ENCODE results near the gene CD86. TPM values are rescaled to one million over a fixed set of nuclear protein-coding genes. Genes with fewer than 3 reads are reported as not detected.

Gene CD86
- polyA plus RNA-seq, 1 donor from 2014 or later, result not detected

DNA sequence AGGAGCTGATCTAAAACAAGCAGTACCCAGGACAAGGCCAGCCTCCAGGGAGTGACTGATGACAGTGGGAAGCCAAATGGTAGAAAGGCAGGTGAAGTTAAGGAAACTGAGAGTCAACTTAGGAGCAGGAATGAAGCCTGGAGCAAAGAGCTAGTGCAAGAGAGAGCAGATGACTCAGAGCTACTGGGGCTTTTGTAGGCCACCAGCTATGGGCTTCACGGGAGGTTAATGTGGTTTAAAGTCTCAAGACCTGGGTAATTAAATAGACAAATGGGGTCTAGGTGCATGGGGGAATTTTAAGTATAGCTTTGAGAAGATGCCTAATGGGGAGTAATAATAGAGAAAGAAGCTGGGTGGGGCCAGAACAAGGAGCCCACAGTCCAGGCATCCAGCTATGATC is 3.1 kb downstream of the CD86 start:
- H2AFZ ChIP-seq (ENCODE audit: low read depth, low read length), result no peak overlapping the region
- no peaks in the 10 kb centered on the region for H3K9me3 ChIP-seq (ENCODE audit: low read length)
- TF ChIP-seq, protein P1, sequence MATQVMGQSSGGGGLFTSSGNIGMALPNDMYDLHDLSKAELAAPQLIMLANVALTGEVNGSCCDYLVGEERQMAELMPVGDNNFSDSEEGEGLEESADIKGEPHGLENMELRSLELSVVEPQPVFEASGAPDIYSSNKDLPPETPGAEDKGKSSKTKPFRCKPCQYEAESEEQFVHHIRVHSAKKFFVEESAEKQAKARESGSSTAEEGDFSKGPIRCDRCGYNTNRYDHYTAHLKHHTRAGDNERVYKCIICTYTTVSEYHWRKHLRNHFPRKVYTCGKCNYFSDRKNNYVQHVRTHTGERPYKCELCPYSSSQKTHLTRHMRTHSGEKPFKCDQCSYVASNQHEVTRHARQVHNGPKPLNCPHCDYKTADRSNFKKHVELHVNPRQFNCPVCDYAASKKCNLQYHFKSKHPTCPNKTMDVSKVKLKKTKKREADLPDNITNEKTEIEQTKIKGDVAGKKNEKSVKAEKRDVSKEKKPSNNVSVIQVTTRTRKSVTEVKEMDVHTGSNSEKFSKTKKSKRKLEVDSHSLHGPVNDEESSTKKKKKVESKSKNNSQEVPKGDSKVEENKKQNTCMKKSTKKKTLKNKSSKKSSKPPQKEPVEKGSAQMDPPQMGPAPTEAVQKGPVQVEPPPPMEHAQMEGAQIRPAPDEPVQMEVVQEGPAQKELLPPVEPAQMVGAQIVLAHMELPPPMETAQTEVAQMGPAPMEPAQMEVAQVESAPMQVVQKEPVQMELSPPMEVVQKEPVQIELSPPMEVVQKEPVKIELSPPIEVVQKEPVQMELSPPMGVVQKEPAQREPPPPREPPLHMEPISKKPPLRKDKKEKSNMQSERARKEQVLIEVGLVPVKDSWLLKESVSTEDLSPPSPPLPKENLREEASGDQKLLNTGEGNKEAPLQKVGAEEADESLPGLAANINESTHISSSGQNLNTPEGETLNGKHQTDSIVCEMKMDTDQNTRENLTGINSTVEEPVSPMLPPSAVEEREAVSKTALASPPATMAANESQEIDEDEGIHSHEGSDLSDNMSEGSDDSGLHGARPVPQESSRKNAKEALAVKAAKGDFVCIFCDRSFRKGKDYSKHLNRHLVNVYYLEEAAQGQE (IDR thresholded peaks at IDR 0.05; ENCODE audit: borderline replicate concordance), result no peak
- TF ChIP-seq EZH2 (IDR thresholded peaks at IDR 0.05; ENCODE audit: borderline replicate concordance, insufficient read depth, low read length, poor library complexity, severe bottlenecking), result no peak
- no peak for TF ChIP-seq EP300 (conservative IDR thresholded peaks at IDR 0.05; ENCODE audit: poor library complexity, severe bottlenecking)
- no peak for TF ChIP-seq SMC3 (conservative IDR thresholded peaks at IDR 0.05; ENCODE audit: poor library complexity)
- TF ChIP-seq POLR2AphosphoS5 (IDR thresholded peaks at IDR 0.05), result no peak
- no peak for TF ChIP-seq RAD21 (conservative IDR thresholded peaks at IDR 0.05)
- TF ChIP-seq TAF1 (IDR thresholded peaks at IDR 0.05; ENCODE audit: low read depth), result no peak
- TF ChIP-seq MXI1 (conservative IDR thresholded peaks at IDR 0.05; ENCODE audit: poor library complexity, severe bottlenecking), result no peak
- TF ChIP-seq, protein P2, sequence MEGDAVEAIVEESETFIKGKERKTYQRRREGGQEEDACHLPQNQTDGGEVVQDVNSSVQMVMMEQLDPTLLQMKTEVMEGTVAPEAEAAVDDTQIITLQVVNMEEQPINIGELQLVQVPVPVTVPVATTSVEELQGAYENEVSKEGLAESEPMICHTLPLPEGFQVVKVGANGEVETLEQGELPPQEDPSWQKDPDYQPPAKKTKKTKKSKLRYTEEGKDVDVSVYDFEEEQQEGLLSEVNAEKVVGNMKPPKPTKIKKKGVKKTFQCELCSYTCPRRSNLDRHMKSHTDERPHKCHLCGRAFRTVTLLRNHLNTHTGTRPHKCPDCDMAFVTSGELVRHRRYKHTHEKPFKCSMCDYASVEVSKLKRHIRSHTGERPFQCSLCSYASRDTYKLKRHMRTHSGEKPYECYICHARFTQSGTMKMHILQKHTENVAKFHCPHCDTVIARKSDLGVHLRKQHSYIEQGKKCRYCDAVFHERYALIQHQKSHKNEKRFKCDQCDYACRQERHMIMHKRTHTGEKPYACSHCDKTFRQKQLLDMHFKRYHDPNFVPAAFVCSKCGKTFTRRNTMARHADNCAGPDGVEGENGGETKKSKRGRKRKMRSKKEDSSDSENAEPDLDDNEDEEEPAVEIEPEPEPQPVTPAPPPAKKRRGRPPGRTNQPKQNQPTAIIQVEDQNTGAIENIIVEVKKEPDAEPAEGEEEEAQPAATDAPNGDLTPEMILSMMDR (IDR thresholded peaks at IDR 0.05; ENCODE audit: poor library complexity, severe bottlenecking), result no peak
- H3F3A ChIP-seq (ENCODE audit: insufficient read depth, low read length, poor library complexity, severe bottlenecking), result no peaks in the 10 kb centered on the region
- no peaks in the 10 kb centered on the region for H3K36me3 ChIP-seq (ENCODE audit: insufficient read depth, low read length)
- H3K4me2 ChIP-seq (ENCODE audit: low read length), result no peak overlapping the region
- H4K20me1 ChIP-seq (ENCODE audit: insufficient read depth), result no peaks in the 10 kb centered on the region
- no peak overlapping the region for H3K4me3 ChIP-seq (ENCODE audit: low read length)
- no peak overlapping the region for H3K9ac ChIP-seq (ENCODE audit: low read length)
- H3K27me3 ChIP-seq (ENCODE audit: insufficient read depth, low read depth, low read length), result no peaks in the 10 kb centered on the region
- no peak overlapping the region for H3K27ac ChIP-seq (ENCODE audit: low read length)
- no peaks in the 10 kb centered on the region for H3K79me2 ChIP-seq (replicated peaks; ENCODE audit: insufficient read depth, low read length)
- H3K9me2 ChIP-seq (ENCODE audit: insufficient read depth, low read length), result no peaks in the 10 kb centered on the region

DNA sequence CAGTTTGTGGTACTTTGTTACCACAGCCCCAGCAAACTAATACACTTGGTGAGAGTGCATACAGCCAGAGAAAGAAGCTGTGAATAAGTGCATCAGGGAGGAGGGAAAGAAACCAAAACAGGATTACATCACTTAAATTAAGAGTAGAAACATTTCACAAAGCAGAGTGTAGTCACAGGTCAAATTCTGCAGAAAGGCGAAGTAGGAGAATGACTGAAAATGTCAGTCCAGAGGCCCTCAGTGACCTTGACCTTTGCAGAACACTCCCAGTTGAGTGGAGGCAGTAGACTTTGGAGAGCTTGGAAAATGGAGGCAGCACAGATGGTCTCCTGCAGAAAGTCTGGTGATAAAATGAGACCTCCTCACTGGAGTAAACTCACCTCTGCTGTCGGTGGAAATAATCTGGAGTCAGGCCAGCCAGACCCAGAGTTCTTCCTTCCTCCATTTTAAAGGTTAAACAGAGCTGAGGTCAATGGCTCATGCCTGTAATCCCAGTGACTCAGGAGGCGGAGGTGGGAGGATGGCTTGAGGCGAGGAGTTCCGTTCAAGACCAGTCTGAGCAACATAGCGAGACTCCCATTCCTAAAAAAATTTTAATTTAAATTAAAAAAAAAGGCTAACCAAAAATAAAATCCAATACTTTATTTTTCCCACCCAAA is 5.0 kb downstream of the CD86 start:
- no peak overlapping the region for H3K27ac ChIP-seq (ENCODE audit: low read length)
- H3K9ac ChIP-seq (ENCODE audit: low read length), result no peak overlapping the region
- TF ChIP-seq SMC3 (conservative IDR thresholded peaks at IDR 0.05; ENCODE audit: poor library complexity) (no peak), POLR2AphosphoS5 (IDR thresholded peaks at IDR 0.05) (no peak), MXI1 (conservative IDR thresholded peaks at IDR 0.05; ENCODE audit: poor library complexity, severe bottlenecking) (no peak), RAD21 (conservative IDR thresholded peaks at IDR 0.05) (no peak), EP300 (conservative IDR thresholded peaks at IDR 0.05; ENCODE audit: poor library complexity, severe bottlenecking) (no peak), TAF1 (IDR thresholded peaks at IDR 0.05; ENCODE audit: low read depth) (no peak), EZH2 (IDR thresholded peaks at IDR 0.05; ENCODE audit: borderline replicate concordance, insufficient read depth, low read length, poor library complexity, severe bottlenecking) (no peak)
- TF ChIP-seq, protein P2 (IDR thresholded peaks at IDR 0.05; ENCODE audit: poor library complexity, severe bottlenecking), result no peak
- TF ChIP-seq, protein P1 (IDR thresholded peaks at IDR 0.05; ENCODE audit: borderline replicate concordance), result no peak
- H3K9me2 ChIP-seq (ENCODE audit: insufficient read depth, low read length), result no peaks in the 10 kb centered on the region
- no peaks in the 10 kb centered on the region for H4K20me1 ChIP-seq (ENCODE audit: insufficient read depth)
- H3K4me2 ChIP-seq (ENCODE audit: low read length), result no peak overlapping the region
- no peaks in the 10 kb centered on the region for H3F3A ChIP-seq (ENCODE audit: insufficient read depth, low read length, poor library complexity, severe bottlenecking)
- no peaks in the 10 kb centered on the region for H3K79me2 ChIP-seq (replicated peaks; ENCODE audit: insufficient read depth, low read length)
- H3K36me3 ChIP-seq (ENCODE audit: insufficient read depth, low read length), result no peaks in the 10 kb centered on the region
- no peaks in the 10 kb centered on the region for H3K27me3 ChIP-seq (ENCODE audit: insufficient read depth, low read depth, low read length)
- H3K9me3 ChIP-seq (ENCODE audit: low read length), result no peaks in the 10 kb centered on the region
- H2AFZ ChIP-seq (ENCODE audit: low read depth, low read length), result no peak overlapping the region
- H3K4me3 ChIP-seq (ENCODE audit: low read length), result no peak overlapping the region

All from neural cell (in vitro differentiated cells).